Right hindlimb (tissue), 1 donor: ENCODE measurements around the gene JUND.
A peak's percentile ranks its signal among the peaks of the same experiment; 100 is the strongest.

Experiments used
- DNase-seq: peaks from one replicate; pipeline ENCODE4 v3.0.0-alpha.2; 2018

Gene JUND

GRCh38 chr19:18308051-18308947 lies 26.9 kb upstream of the JUND start:
- no peak for DNase-seq

- no peak for DNase-seq
Measured at GRCh38 chr19:18307271-18307681, 25.9 kb upstream of the JUND start.

GRCh38 chr19:18306888-18307260 lies 25.5 kb upstream of the JUND start:
- DNase-seq, result no peak

- DNase-seq, result no peak
Measured at GRCh38 chr19:18306209-18306887, 24.9 kb upstream of the JUND start.

- peak; percentile 92 for DNase-seq
Measured at GRCh38 chr19:18304458-18305310, 23.3 kb upstream of the JUND start.

- no peak for DNase-seq
Measured at GRCh38 chr19:18304208-18304457, 22.7 kb upstream of the JUND start.

- DNase-seq, result no peak
Measured at GRCh38 chr19:18301718-18302111, 20.3 kb upstream of the JUND start.

GRCh38 chr19:18300930-18301717 lies 19.7 kb upstream of the JUND start:
- DNase-seq, result peak; percentile 46

- DNase-seq, result no peak
Measured at GRCh38 chr19:18299654-18300053, 18.2 kb upstream of the JUND start.

GRCh38 chr19:18298601-18299000 lies 17.2 kb upstream of the JUND start:
- DNase-seq, result no peak

GRCh38 chr19:18297308-18297707 lies 15.9 kb upstream of the JUND start:
- DNase-seq, result no peak

GRCh38 chr19:18295034-18295451 lies 13.6 kb upstream of the JUND start:
- DNase-seq, result no peak

GRCh38 chr19:18294467-18294864 lies 13.0 kb upstream of the JUND start:
- DNase-seq, result no peak

- no peak for DNase-seq
Measured at GRCh38 chr19:18293642-18294466, 12.4 kb upstream of the JUND start.

- DNase-seq, result peak; percentile 92
Measured at GRCh38 chr19:18292810-18293641, 11.6 kb upstream of the JUND start.

- no peak for DNase-seq
Measured at GRCh38 chr19:18292462-18292809, 11.0 kb upstream of the JUND start.

- DNase-seq, result peak; percentile 92
Measured at GRCh38 chr19:18291590-18292461, 10.4 kb upstream of the JUND start.

- peak; percentile 51 for DNase-seq
Measured at GRCh38 chr19:18291019-18291524, 9.7 kb upstream of the JUND start.

- no peak for DNase-seq
Measured at GRCh38 chr19:18290302-18291018, 9.0 kb upstream of the JUND start.
